ENCODE results near the gene KCNIP4. TPM values are rescaled to one million over a fixed set of nuclear protein-coding genes. Genes with fewer than 3 reads are reported as not detected.

KCNIP4 gene
- total RNA-seq, 1 experiment from 2014 or later = not detected

GRCh38 chr4:21858971-21859370 is 89.6 kb downstream of the KCNIP4 start:
- intact Hi-C loops (cut with micrococcal nuclease; ENCODE audit: unreplicated experiment) = no loop called here
- no peaks in the 10 kb centered on the region for H3K9me2 ChIP-seq (ENCODE audit: insufficient read depth)
- H3K4me3 ChIP-seq = no peak overlapping the region
- no peaks in the 10 kb centered on the region for H3K4me1 ChIP-seq (replicated peaks; ENCODE audit: insufficient read depth)
- BruUV-seq (replicated peaks) = no TSS peak
- H3K9me3 ChIP-seq (ENCODE audit: insufficient read depth, low read depth) = no peaks in the 10 kb centered on the region
- H2AFZ ChIP-seq = no peak overlapping the region
- TF ChIP-seq EZH2 (IDR thresholded peaks at IDR 0.05; ENCODE audit: low read depth) (no peak), CTCF (conservative IDR thresholded peaks at IDR 0.05) (no peak)
- no peak overlapping the region for H3K27ac ChIP-seq
- H4K20me1 ChIP-seq (ENCODE audit: insufficient read depth) = no peaks in the 10 kb centered on the region
- no peaks in the 10 kb centered on the region for H3K36me3 ChIP-seq (ENCODE audit: low read depth)
- no peak overlapping the region for H3K4me2 ChIP-seq
- ChIA-PET POLR2A (ENCODE audit: unreplicated experiment) (no interaction called here), CTCF (no interaction called here)
- H3K27me3 ChIP-seq (ENCODE audit: insufficient read depth, low read depth) = no peaks in the 10 kb centered on the region
- no peak for DNase-seq
- no peaks in the 10 kb centered on the region for H3F3A ChIP-seq (ENCODE audit: insufficient read depth, low read depth)
- no peaks in the 10 kb centered on the region for H3K79me2 ChIP-seq (ENCODE audit: low read depth)

- intact Hi-C loops (cut with micrococcal nuclease; ENCODE audit: unreplicated experiment) = no loop called here
- no TSS peak for BruUV-seq (replicated peaks)
- no peaks in the 10 kb centered on the region for H3F3A ChIP-seq (ENCODE audit: insufficient read depth, low read depth)
- no peaks in the 10 kb centered on the region for H3K79me2 ChIP-seq (ENCODE audit: low read depth)
- no peak overlapping the region for H2AFZ ChIP-seq
- H3K36me3 ChIP-seq (ENCODE audit: low read depth) = no peaks in the 10 kb centered on the region
- DNase-seq = no peak
- no peak overlapping the region for H3K27ac ChIP-seq
- no peaks in the 10 kb centered on the region for H3K9me3 ChIP-seq (ENCODE audit: insufficient read depth, low read depth)
- H3K4me1 ChIP-seq (replicated peaks; ENCODE audit: insufficient read depth) = no peaks in the 10 kb centered on the region
- no peak overlapping the region for H3K4me2 ChIP-seq
- H3K9me2 ChIP-seq (ENCODE audit: insufficient read depth) = no peaks in the 10 kb centered on the region
- no peaks in the 10 kb centered on the region for H3K27me3 ChIP-seq (ENCODE audit: insufficient read depth, low read depth)
- TF ChIP-seq EZH2 (IDR thresholded peaks at IDR 0.05; ENCODE audit: low read depth) (no peak), CTCF (conservative IDR thresholded peaks at IDR 0.05) (no peak)
- H4K20me1 ChIP-seq (ENCODE audit: insufficient read depth) = no peaks in the 10 kb centered on the region
- CTCF ChIA-PET = no interaction called here
- H3K4me3 ChIP-seq = no peak overlapping the region
- POLR2A ChIA-PET (ENCODE audit: unreplicated experiment) = no interaction called here
Observed at GRCh38 chr4:21856754-21857153, 91.8 kb downstream of the KCNIP4 start.

- no peak overlapping the region for H2AFZ ChIP-seq
- TF ChIP-seq EZH2 (IDR thresholded peaks at IDR 0.05; ENCODE audit: low read depth) = no peak
- no peak for TF ChIP-seq CTCF (conservative IDR thresholded peaks at IDR 0.05)
- BruUV-seq (replicated peaks) = no TSS peak
- POLR2A ChIA-PET (ENCODE audit: unreplicated experiment) = no interaction called here
- no peaks in the 10 kb centered on the region for H3K79me2 ChIP-seq (ENCODE audit: low read depth)
- CTCF ChIA-PET = no interaction called here
- H4K20me1 ChIP-seq (ENCODE audit: insufficient read depth) = no peaks in the 10 kb centered on the region
- H3K27me3 ChIP-seq (ENCODE audit: insufficient read depth, low read depth) = no peaks in the 10 kb centered on the region
- H3K9me3 ChIP-seq (ENCODE audit: insufficient read depth, low read depth) = no peaks in the 10 kb centered on the region
- no peak for DNase-seq
- H3K9me2 ChIP-seq (ENCODE audit: insufficient read depth) = no peaks in the 10 kb centered on the region
- no peak overlapping the region for H3K27ac ChIP-seq
- H3F3A ChIP-seq (ENCODE audit: insufficient read depth, low read depth) = no peaks in the 10 kb centered on the region
- H3K36me3 ChIP-seq (ENCODE audit: low read depth) = no peaks in the 10 kb centered on the region
- intact Hi-C loops (cut with micrococcal nuclease; ENCODE audit: unreplicated experiment) = no loop called here
- H3K4me1 ChIP-seq (replicated peaks; ENCODE audit: insufficient read depth) = no peaks in the 10 kb centered on the region
- H3K4me3 ChIP-seq = no peak overlapping the region
- no peak overlapping the region for H3K4me2 ChIP-seq
Observed at GRCh38 chr4:21856301-21856700, 92.3 kb downstream of the KCNIP4 start.
